CD4-positive, alpha-beta T cell treated with Interleukin-6 for 4 hours (primary cell): Measurements from ENCODE around the gene AIFM3.
"Not testable (repeated sequence)": the region's sequence is repeated elsewhere in the genome, so short reads cannot be mapped to it uniquely, and the experiment has no call there.

Source experiments
- DNase-seq: peaks from one replicate; pipeline ENCODE4 v3.0.0-alpha.2; 2020; ENCODE audit warnings: mixed read lengths

Gene AIFM3

GRCh38 chr22:20942203-20942902 lies 24.7 kb upstream of the AIFM3 start:
- DNase-seq: not testable (repeated sequence)

DNA sequence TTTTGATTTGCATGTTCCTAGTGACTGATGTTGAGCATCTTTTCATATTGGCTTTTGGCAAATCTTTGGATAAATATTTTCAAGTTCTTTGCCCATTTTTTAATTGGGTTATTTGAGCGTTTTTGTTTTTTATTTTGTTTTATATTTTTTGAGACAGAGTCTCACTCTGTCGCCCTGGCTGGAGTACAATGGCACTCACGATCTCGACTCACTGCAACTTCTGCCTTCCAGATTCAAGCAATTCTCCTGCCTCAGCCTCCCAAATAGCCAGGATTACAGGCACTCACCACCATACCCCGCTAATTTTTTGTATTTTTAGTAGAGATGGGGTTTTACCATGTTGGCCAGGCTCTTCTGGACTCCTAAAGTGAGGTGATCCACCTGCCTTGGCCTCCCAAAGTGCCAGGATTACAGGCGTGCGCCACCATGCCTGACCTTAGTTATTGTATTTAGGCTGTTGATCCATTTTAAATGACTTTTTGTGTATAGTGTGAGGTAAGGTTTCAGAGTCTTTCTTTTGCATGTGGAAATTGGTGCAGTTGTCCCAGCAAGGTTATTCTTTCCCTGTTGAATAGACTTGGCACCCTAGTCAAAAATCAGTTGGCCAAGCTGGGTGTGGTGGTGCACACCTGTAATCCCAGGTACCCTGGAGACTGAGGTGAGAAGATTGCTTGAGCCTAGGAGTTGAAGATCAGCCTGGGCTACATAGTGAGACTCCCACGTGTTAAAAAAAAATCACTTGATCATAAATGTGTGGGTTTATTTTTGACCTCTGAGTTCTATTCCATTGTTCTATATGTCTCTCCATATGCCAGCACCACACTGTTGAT lies 23.7 kb upstream of the AIFM3 start:
- no peak for DNase-seq

GRCh38 chr22:20944042-20944441 lies 23.0 kb upstream of the AIFM3 start:
- no peak for DNase-seq

DNA sequence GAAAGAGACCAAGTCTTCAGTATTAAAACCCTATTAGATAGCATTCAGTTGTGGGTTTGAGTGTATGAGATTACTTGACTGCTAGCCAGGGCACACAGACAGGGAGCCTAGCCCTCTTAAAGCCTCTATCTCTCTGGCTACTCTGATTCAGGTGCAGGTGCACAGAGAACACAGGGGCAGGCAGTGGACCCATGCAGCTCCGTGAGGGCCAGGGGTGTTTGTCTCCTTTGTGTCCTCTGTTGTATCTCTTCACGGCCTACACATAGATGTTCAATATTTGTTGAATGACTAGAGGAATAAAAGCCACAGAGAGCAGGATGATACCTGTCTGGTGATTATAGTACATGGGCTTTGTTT lies 21.5 kb upstream of the AIFM3 start:
- DNase-seq: no peak

GRCh38 chr22:20946080-20946986 lies 20.7 kb upstream of the AIFM3 start:
- DNase-seq: no peak

- DNase-seq: no peak
Observed at GRCh38 chr22:20946991-20947390, 20.1 kb upstream of the AIFM3 start.

DNA sequence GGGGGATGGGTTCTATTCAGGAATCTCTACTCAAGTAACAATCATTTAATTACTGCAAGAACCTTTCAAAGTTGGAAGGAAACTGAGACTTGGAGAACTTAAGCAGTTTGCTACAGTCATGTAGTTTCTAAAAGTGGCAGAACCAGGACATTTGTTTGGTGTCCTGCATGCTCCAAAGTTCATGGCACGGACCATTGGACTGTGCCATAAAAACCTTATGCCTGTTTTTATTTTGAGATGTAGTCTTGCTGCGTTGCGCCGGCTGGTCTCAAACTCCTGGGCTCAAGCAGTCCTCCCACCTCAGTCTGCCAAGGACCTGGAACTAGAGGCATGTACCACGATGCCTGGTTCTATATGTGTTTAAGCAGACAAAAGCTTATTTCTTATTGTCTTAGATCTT lies 18.6 kb upstream of the AIFM3 start:
- no peak for DNase-seq

GRCh38 chr22:20948989-20949388 lies 18.1 kb upstream of the AIFM3 start:
- no peak for DNase-seq

GRCh38 chr22:20949698-20950183 lies 17.3 kb upstream of the AIFM3 start:
- no peak for DNase-seq

DNA sequence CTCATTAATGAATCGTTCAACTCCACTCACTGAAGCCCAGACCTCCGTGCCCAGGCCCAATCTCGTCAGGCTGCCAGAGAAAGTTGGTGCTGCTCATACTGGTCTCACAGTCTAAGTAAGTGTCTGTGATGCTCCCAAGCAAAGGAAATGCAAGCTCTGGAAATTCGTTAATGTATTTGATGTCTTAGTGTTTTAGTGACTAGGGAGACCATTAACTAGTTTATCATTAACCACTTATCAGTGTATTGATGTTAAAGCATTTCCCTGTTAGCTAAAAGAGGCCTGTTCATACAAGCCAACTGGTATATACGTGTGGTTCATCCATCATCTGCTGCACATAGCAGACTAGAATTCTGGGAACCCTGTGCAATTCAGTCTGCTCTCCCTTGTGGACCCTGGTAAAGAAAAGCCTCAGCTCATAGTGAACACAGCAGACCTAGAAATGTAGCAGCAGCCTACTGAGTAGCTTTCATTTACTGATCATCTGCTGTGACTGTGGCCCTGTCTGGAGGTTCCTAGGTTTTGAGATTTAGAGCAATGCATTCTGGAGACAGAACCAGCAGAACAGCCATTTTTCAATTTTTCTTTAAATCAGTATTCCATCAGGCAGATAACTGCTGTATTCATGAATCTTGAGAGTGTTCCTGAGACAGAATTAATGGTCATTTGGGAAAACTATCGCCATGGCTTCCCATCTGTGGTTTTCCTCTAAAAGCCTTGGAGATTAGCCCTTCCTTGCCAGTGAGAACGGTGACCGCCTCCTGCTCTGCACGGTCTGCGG lies 15.7 kb upstream of the AIFM3 start:
- DNase-seq: no peak

DNA sequence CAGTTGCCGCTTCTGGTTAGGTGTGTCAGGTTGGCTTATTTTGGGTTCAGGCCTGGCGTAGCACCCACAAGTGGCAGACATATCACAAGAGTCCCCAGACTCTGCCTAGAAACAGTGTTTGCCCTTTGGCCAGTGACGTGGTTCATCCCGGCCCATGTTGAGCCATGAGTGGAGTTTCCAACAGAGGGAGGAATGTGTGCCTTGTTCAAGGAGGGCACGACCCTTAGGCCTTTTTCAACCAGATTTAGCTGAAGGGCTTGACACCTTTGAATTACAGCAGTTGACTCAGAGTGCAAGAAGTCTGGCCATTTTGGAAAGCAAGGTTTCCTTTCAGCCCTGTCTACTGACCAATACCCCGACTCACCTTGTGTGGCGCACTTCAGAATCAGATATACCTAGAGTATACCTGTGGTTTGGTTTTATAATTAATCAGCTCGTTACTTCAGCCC lies 15.1 kb upstream of the AIFM3 start:
- no peak for DNase-seq

GRCh38 chr22:20952544-20953341 lies 14.3 kb upstream of the AIFM3 start:
- DNase-seq: no peak

DNA sequence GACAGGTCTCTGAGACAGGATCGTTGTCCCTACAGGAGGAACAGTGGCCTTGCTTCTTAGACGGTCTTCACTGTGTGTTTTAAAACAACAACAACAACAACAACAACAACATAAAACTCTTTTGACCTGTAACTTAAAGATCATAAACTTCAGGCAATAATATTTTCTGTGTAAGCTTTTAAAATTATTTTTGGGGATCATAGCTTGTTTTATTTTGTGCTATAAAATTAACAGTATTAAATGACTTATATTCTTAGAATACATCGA lies 13.8 kb upstream of the AIFM3 start:
- DNase-seq: no peak

- no peak for DNase-seq
Observed at GRCh38 chr22:20953668-20954500, 13.2 kb upstream of the AIFM3 start.

- DNase-seq: no peak
Observed at GRCh38 chr22:20955548-20955947, 11.5 kb upstream of the AIFM3 start.

GRCh38 chr22:20956258-20957101 lies 10.6 kb upstream of the AIFM3 start:
- no peak for DNase-seq

GRCh38 chr22:20957102-20957682 lies 9.9 kb upstream of the AIFM3 start:
- no peak for DNase-seq

- no peak for DNase-seq
Observed at GRCh38 chr22:20957683-20958431, 9.2 kb upstream of the AIFM3 start.
